KMS-11 (cell line): ENCODE data around the gene STX1A.

Experiments used
- H2AFZ ChIP-seq: fragments of 200-600 bp; sonication (generic); 2 replicates; pipeline ENCODE4 v1.6.1; 2016; ENCODE audit warnings: antibody characterized with exemption, mixed run types, low read depth
- H3K27ac ChIP-seq: fragments of 200-600 bp; sonication (generic); 2 replicates; pipeline ENCODE4 v1.6.1; 2016; ENCODE audit warnings: mild to moderate bottlenecking, mixed run types
- H3K27me3 ChIP-seq: fragments of 200-600 bp; sonication (generic); 2 replicates; pipeline ENCODE4 v1.6.1; 2017; ENCODE audit warnings: mild to moderate bottlenecking, low read depth, mixed run types, moderate library complexity; ENCODE audit not compliant: insufficient read depth
- H3K36me3 ChIP-seq: fragments of 200-600 bp; sonication (generic); 2 replicates; pipeline ENCODE4 v1.6.1; 2017; ENCODE audit warnings: mild to moderate bottlenecking, mixed run types; ENCODE audit not compliant: insufficient read depth
- H3K4me1 ChIP-seq: fragments of 200-600 bp; sonication (generic); 2 replicates; pipeline ENCODE4 v1.6.1; 2016; ENCODE audit warnings: mild to moderate bottlenecking, low read depth, mixed run types; ENCODE audit not compliant: poor library complexity, severe bottlenecking
- H3K4me2 ChIP-seq: fragments of 200-600 bp; sonication (generic); 2 replicates; pipeline ENCODE4 v1.7.0; 2016; ENCODE audit warnings: mild to moderate bottlenecking, mixed run types
- H3K4me3 ChIP-seq: fragments of 200-600 bp; sonication (generic); IDR thresholded peaks from 2 replicates; pipeline ENCODE4 v1.6.1; 2017; ENCODE audit warnings: low read depth, low read length, mixed read lengths; ENCODE audit not compliant: insufficient read depth
- H3K79me2 ChIP-seq: fragments of 200-600 bp; sonication (generic); 2 replicates; pipeline ENCODE4 v1.6.1; 2016; ENCODE audit warnings: low read depth, mixed run types; ENCODE audit not compliant: insufficient read depth
- H3K9ac ChIP-seq: fragments of 200-600 bp; sonication (generic); 2 replicates; pipeline ENCODE4 v1.6.1; 2016; ENCODE audit warnings: mild to moderate bottlenecking, mixed run types
- H4K20me1 ChIP-seq: fragments of 200-600 bp; sonication (generic); 2 replicates; pipeline ENCODE4 v1.6.1; 2016; ENCODE audit warnings: mild to moderate bottlenecking, mixed run types; ENCODE audit not compliant: insufficient read depth
- CTCF ChIP-seq: fragments of 200-600 bp; sonication (generic); conservative IDR thresholded peaks from 2 replicates; pipeline ENCODE4 v1.6.1; 2017; ENCODE audit warnings: low read depth, mild to moderate bottlenecking, antibody characterized with exemption, low read length, moderate library complexity, mixed read lengths

Gene STX1A

GRCh38 chr7:73742753-73743641, 23.5 kb upstream of the STX1A start:
- Histone ChIP-seq H3K4me3 (no peak overlapping the region), H3K79me2 (peaks cover 6% of the 10 kb centered on the region; the same call in 1 of the 2 replicates), H3K27me3 (no peaks in the 10 kb centered on the region), H4K20me1 (peaks cover under 1% of the 10 kb centered on the region; the same call in 1 of the 2 replicates), H3K36me3 (no peaks in the 10 kb centered on the region), H2AFZ (peak overlapping the region; percentile 65), H3K9ac (peak overlapping the region; percentile 58), H3K4me1 (peaks cover 57% of the 10 kb centered on the region), H3K4me2 (peak overlapping the region; percentile 90), H3K27ac (peak overlapping the region; percentile 87)
- TF ChIP-seq CTCF = no peak

- Histone ChIP-seq H3K79me2 (peaks cover 12% of the 10 kb centered on the region; the same call in 1 of the 2 replicates), H4K20me1 (peaks cover 4% of the 10 kb centered on the region; the same call in 1 of the 2 replicates), H3K4me2 (peak overlapping the region; percentile 90), H2AFZ (peak overlapping the region; percentile 65), H3K36me3 (no peaks in the 10 kb centered on the region), H3K4me1 (peaks cover 63% of the 10 kb centered on the region), H3K27ac (peak overlapping the region; percentile 87), H3K9ac (peak overlapping the region; percentile 58), H3K4me3 (no peak overlapping the region), H3K27me3 (no peaks in the 10 kb centered on the region)
- TF ChIP-seq CTCF = no peak
Measured at GRCh38 chr7:73742338-73742752, 22.9 kb upstream of the STX1A start.

GRCh38 chr7:73741600-73741999, 22.1 kb upstream of the STX1A start:
- Histone ChIP-seq H3K9ac (peak overlapping the region; percentile 58; the same call in 1 of the 2 replicates), H3K4me3 (no peak overlapping the region), H2AFZ (no peak overlapping the region), H3K27me3 (no peaks in the 10 kb centered on the region), H3K4me2 (peak overlapping the region; percentile 90), H3K36me3 (no peaks in the 10 kb centered on the region; the same call in 1 of the 2 replicates), H3K79me2 (peaks cover 15% of the 10 kb centered on the region; the same call in 1 of the 2 replicates), H3K4me1 (peaks cover 65% of the 10 kb centered on the region), H4K20me1 (peaks cover 4% of the 10 kb centered on the region; the same call in 1 of the 2 replicates), H3K27ac (peak overlapping the region; percentile 87)
- TF ChIP-seq CTCF = no peak

GRCh38 chr7:73740771-73741170, 21.3 kb upstream of the STX1A start:
- Histone ChIP-seq H3K9ac (no peak overlapping the region), H3K4me1 (peaks cover 65% of the 10 kb centered on the region)
- no peak for TF ChIP-seq CTCF

More at GRCh38 chr7:73740771-73741170, 21.3 kb upstream of the STX1A start:
- peaks cover 15% of the 10 kb centered on the region; the same call in 1 of the 2 replicates for H3K79me2 ChIP-seq
- no peaks in the 10 kb centered on the region for H3K27me3 ChIP-seq
- H3K4me2 ChIP-seq = no peak overlapping the region
- peak overlapping the region; percentile 17; the same call in 1 of the 2 replicates for H3K27ac ChIP-seq
- H2AFZ ChIP-seq = no peak overlapping the region
- H3K36me3 ChIP-seq = no peaks in the 10 kb centered on the region; the same call in 1 of the 2 replicates
- no peak overlapping the region for H3K4me3 ChIP-seq
- H4K20me1 ChIP-seq = peaks cover 4% of the 10 kb centered on the region; the same call in 1 of the 2 replicates
